OCI-LY3 (cell line): ENCODE data around the gene FLOT2.

Experiments used
- CTCF ChIP-seq: fragments of 200-600, 300-600 bp; sonication (generic); IDR thresholded peaks from 2 replicates; pipeline ENCODE4 v1.5.1; 2014; ENCODE audit warnings: antibody characterized with exemption, low read length, low read depth
- EZH2phosphoT487 ChIP-seq: fragments of 200-600 bp; shearing (Covaris generic); IDR thresholded peaks from 2 replicates; pipeline ENCODE4 v1.6.1; 2018; ENCODE audit warnings: antibody characterized with exemption, mixed run types, low read depth

- TF ChIP-seq CTCF (no peak), EZH2phosphoT487 (no peak)
These were observed 26.4 kb downstream of the FLOT2 start for GRCh38 chr17:28871056-28871579.
